Spinal cord (tissue), 10 donors: ENCODE measurements around the gene BBC3. TPM values are rescaled to one million over a fixed set of nuclear protein-coding genes. Genes with fewer than 3 reads are reported as not detected.
A peak's percentile ranks its signal among the peaks of the same experiment; 100 is the strongest.
"Not testable (repeated sequence)": the region's sequence is repeated elsewhere in the genome, so short reads cannot be mapped to it uniquely, and the experiment has no call there.

Experiments used
- DNase-seq, 6 donors: peaks; one replicate each; pipeline versions ENCODE4 v3.0.0 to v3.0.0-alpha.2; 2013 to 2015; ENCODE audit warnings: low spot score in 6 of 6, low read depth in 4 of 6
- H3K27ac ChIP-seq: one replicate; pipeline ENCODE4 v1.5.1; 2013; ENCODE audit warnings: low read depth, low read length, control low read depth
- H3K27me3 ChIP-seq: one replicate; pipeline ENCODE4 v1.6.1; 2013; ENCODE audit warnings: low read length; ENCODE audit not compliant: control insufficient read depth, insufficient read depth
- H3K36me3 ChIP-seq: one replicate; pipeline ENCODE4 v1.6.1; 2013; ENCODE audit warnings: low read length; ENCODE audit not compliant: control insufficient read depth, insufficient read depth
- H3K4me1 ChIP-seq: one replicate; pipeline ENCODE4 v1.6.1; 2013; ENCODE audit warnings: low read length; ENCODE audit not compliant: control insufficient read depth, insufficient read depth
- H3K4me3 ChIP-seq: one replicate; pipeline ENCODE4 v1.5.1; 2013; ENCODE audit warnings: low read depth, low read length, control low read depth
- H3K9me3 ChIP-seq: one replicate; pipeline ENCODE4 v1.6.1; 2013; ENCODE audit warnings: low read length; ENCODE audit not compliant: control insufficient read depth, insufficient read depth
- WGBS: methylation state at CpG from one replicate; pipeline ENCODE4 v1.1.5; 2013; ENCODE audit warnings: missing lambda C conversion rate; ENCODE audit not compliant: insufficient coverage; 5-methylcytosine and 5-hydroxymethylcytosine counted together
- polyA plus RNA-seq, 2 donors: library from polyadenylated mRNA; unstranded; fragments of 120-200 nt; gene quantifications; one replicate each; pipeline ENCODE4 v1.2.1, GENCODE V29; 2013; ENCODE audit not compliant: insufficient read length in 2 of 2
- total RNA-seq, 2 donors: library from RNA; depleted of rRNA in 1 of 2; stranded (reverse); fragments of 120-200 nt in 1 of 2; fragments of >200 nt in 1 of 2; gene quantifications; one replicate each; pipeline versions ENCODE4 v1.2.3 to v1.2.4, GENCODE V29; 2013 to 2014
- donor health status: healthy.

BBC3 gene
- total and polyA plus RNA-seq, 4 donors, result 2.8 to 15.2 (median 9.3) TPM

DNA sequence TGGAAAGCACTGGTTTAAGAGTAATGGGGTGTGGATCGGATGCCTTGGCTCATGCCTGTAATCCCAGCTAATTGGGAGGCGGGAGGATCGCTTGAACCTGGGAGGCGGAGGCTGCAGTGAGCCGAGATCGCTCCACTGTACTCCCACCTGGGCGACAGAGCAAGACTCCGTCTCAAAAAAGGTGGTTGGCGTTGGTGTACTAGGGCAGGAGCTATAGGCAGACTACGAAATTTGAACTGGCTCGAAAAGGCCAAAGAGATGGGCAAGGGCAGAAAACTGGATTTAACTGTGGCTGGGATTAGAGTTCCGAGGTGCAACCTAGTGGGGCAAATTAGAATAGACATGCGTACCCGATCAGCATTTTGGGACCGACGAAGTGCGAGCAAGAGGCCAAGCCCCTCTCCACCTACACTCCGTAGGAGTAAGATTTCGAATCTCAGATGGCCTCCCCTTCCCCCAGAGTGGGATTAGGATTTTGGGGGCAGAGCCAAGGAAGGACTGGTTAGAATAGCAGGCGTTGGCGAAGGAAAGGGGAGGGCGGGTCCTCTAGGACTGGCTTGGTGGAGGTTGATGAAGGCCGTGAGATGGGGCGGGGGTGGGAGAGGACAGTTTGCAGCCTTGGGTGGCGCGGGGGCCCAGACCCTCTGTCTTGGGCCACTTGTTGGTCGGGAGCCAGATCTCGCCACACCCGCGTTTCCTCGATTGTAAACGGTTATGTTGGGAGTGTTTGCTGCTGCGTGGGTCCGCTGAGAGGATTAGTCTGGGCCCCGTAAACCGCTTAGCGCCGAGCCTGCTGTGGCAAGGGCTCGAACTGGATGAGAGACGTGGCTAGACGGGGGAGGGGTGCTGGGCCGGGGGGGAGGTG is 41.7 kb upstream of the BBC3 start:
- 25% methylated on average over 35 of the region's 42 CpGs for WGBS
- no peak for DNase-seq

DNA sequence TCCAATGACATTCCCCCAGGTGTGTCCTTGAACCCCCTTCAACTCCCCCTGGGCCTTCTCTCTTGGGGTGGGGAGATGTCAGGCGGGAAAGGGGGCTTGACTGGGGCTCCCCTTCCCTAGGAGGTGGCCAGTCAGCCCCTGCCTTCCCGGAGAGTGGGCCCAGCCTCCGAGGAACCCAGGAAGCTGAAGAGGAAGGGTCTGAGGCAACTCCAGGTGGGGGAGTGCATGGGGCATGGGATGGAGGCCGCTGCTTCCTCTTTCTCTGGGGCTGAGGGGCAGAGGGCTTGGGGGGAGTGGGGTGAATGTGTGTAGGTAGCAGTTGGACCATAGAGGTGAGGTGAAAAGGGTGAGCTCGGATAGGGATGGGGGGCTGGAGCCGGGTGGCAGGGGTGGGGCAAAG is 41.0 kb upstream of the BBC3 start:
- no peaks in the 10 kb centered on the region for H3K27me3 ChIP-seq
- 69% methylated on average over 5 of the region's 6 CpGs for WGBS
- H3K4me3 ChIP-seq, result no peak overlapping the region
- peaks cover 37% of the 10 kb centered on the region for H3K4me1 ChIP-seq
- no peak overlapping the region for H3K27ac ChIP-seq
- DNase-seq, result no peak
- H3K36me3 ChIP-seq, result peaks cover 48% of the 10 kb centered on the region
- no peaks in the 10 kb centered on the region for H3K9me3 ChIP-seq

More for the DNA sequence above, 41.7 kb upstream of the BBC3 start:
- Histone ChIP-seq H3K4me1 (peaks cover 39% of the 10 kb centered on the region), H3K9me3 (no peaks in the 10 kb centered on the region), H3K27ac (peak overlapping the region; percentile 100), H3K36me3 (peaks cover 40% of the 10 kb centered on the region), H3K4me3 (peak overlapping the region; percentile 89), H3K27me3 (no peaks in the 10 kb centered on the region)

DNA sequence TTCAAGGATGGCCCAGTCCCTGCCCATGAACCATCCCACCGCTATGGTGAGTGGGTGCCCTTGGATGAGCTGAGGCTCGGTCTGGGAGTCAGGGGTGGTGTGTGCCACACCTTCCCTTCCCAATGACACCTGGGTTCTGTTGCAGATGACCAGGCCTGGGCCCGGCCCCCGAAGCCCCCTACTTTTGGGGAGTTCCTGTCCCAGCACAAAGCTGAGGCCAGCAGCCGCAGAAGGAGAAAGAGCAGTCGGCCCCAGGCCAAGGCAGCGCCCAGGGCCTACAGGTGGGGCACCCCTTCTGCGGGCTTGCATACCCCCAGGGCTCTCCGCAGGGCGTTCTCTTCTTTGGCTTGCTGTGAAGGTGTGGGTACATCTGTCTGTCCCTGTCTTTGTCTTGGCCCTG is 39.4 kb upstream of the BBC3 start:
- Histone ChIP-seq H3K4me1 (peaks cover 26% of the 10 kb centered on the region), H3K9me3 (no peaks in the 10 kb centered on the region), H3K36me3 (peaks cover 54% of the 10 kb centered on the region), H3K27me3 (no peaks in the 10 kb centered on the region), H3K4me3 (no peak overlapping the region), H3K27ac (no peak overlapping the region)
- WGBS, result 92% methylated on average over 9 of the region's 10 CpGs
- DNase-seq, result no peak

DNA sequence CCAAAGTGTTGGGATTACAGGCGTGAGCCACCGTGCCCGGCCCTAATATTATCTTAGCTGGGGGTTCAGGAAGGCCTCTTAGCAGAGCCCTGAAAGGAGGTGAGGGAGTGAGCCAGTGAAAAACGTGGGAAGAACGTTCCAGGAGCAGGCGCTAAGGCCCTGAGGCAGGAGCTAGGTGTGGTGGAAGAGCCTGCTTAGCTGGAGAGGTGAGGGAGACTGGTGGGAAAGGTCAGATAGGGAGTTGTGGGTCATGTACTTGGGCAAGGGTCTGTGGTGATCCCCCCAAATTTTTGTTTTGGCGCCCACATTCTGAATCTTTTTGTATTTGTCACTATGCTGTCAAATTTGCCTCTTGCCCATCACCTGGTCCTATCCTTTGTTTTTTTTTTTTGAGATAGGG is 38.6 kb upstream of the BBC3 start:
- 93% methylated on average over 6 of the region's 7 CpGs for WGBS
- Histone ChIP-seq H3K4me1 (peaks cover 22% of the 10 kb centered on the region), H3K4me3 (no peak overlapping the region), H3K27ac (no peak overlapping the region), H3K27me3 (no peaks in the 10 kb centered on the region), H3K9me3 (no peaks in the 10 kb centered on the region), H3K36me3 (peaks cover 61% of the 10 kb centered on the region)
- DNase-seq, result no peak

DNA sequence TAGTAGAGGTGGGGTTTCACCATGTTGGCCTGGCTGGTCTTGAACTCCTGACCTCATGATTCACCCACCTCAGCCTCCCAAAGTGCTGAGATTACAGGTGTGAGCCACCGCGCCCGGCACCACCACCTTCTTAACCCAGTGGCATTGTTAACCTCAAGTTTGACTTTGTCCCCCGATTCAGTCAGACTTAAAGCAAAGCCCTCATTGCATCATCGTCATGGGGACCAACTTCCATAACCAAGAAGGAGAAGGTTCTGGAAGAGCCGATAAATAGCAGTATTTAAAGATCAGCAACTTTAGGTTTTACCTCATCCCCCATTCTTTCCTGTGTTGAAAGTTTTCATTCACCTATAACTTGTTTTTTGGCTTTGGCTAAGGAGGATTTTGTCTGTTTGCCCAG is 37.0 kb upstream of the BBC3 start:
- no CpG with 5 or more reads among the region's 6 CpGs for WGBS
- Histone ChIP-seq H3K36me3 (peaks cover 72% of the 10 kb centered on the region), H3K27ac (no peak overlapping the region)

DNA sequence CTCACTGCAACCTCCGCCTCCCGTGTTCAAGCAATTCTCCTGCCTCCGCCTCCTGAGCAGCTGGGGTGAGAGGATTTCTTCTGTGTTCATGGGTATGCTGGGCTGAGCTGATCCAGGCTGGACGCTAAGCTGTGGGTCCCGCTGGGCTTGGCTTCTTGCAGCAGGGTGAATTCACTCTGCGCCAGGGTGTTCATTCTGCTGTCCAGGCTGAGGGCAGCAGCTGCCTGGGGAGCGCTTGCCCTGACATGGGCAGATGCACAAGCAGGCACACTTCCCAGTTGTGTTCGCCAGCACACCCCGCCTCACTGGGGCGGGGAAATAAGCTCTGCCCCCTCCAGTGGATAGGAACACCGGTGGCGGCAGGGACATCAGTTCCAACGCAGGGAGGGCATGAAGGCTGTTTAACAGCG is 36.4 kb upstream of the BBC3 start:
- Histone ChIP-seq H3K4me1 (peaks cover 6% of the 10 kb centered on the region), H3K27ac (no peak overlapping the region), H3K9me3 (no peaks in the 10 kb centered on the region), H3K36me3 (peaks cover 75% of the 10 kb centered on the region), H3K27me3 (no peaks in the 10 kb centered on the region), H3K4me3 (no peak overlapping the region)
- no peak for DNase-seq
- WGBS, result 73% methylated on average over 11 of the region's 14 CpGs

More for the DNA sequence above, 37.0 kb upstream of the BBC3 start:
- no peak for DNase-seq
- peaks cover 13% of the 10 kb centered on the region for H3K4me1 ChIP-seq
- no peaks in the 10 kb centered on the region for H3K9me3 ChIP-seq
- no peak overlapping the region for H3K4me3 ChIP-seq
- H3K27me3 ChIP-seq, result no peaks in the 10 kb centered on the region

DNA sequence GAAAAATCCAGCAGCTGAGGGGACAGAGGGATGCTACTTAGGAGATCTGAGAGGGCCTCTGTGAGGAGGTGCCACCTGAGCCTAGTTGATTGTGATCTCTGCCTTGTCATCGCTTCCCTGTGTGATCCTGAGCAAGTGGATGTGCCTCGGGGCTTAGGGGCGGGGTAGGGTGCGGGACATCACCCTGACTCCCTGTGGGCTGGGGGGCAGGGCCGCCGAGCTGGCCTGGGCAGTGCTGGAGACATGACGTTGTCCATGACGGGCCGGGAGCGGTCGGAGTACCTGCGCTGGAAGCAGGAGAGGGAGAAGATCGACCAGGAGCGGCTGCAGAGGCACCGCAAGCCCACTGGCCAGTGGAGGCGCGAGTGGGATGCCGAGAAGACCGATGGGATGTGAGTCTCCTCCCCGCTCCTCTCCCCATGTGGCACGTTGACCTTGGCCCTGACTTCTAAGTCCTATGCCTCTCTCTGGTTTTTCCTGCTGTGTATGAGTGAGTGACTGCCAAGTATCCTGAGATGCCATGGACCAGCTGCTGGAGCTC is 35.5 kb upstream of the BBC3 start:
- 95% methylated on average over 17 of the region's 21 CpGs for WGBS
- Histone ChIP-seq H3K27me3 (no peaks in the 10 kb centered on the region), H3K9me3 (no peaks in the 10 kb centered on the region), H3K36me3 (peaks cover 72% of the 10 kb centered on the region), H3K27ac (no peak overlapping the region), H3K4me3 (no peak overlapping the region), H3K4me1 (no peaks in the 10 kb centered on the region)
- peak in 1 of 6 donors; percentile 59 for DNase-seq

DNA sequence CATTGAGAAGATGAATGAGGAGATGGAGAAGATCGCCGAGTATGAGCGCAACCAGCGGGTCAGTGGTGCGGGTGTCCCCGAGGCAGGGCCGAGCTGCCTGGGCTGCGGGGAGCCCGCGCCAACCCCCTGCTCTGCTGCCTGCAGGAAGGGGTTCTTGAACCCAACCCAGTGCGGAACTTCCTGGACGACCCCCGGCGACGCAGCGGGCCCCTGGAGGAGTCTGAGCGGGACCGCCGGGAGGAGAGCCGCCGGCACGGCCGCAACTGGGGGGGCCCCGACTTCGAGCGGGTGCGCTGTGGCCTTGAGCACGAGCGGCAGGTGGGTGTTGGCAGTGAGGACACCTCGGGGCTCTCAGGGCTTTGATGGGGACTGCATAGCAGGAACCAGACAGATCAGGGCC is 33.6 kb upstream of the BBC3 start:
- 95% methylated on average over 29 of the region's 30 CpGs for WGBS
- Histone ChIP-seq H3K27ac (no peak overlapping the region), H3K27me3 (no peaks in the 10 kb centered on the region), H3K36me3 (peaks cover 71% of the 10 kb centered on the region), H3K9me3 (no peaks in the 10 kb centered on the region), H3K4me1 (no peaks in the 10 kb centered on the region), H3K4me3 (no peak overlapping the region)
- DNase-seq, result no peak

DNA sequence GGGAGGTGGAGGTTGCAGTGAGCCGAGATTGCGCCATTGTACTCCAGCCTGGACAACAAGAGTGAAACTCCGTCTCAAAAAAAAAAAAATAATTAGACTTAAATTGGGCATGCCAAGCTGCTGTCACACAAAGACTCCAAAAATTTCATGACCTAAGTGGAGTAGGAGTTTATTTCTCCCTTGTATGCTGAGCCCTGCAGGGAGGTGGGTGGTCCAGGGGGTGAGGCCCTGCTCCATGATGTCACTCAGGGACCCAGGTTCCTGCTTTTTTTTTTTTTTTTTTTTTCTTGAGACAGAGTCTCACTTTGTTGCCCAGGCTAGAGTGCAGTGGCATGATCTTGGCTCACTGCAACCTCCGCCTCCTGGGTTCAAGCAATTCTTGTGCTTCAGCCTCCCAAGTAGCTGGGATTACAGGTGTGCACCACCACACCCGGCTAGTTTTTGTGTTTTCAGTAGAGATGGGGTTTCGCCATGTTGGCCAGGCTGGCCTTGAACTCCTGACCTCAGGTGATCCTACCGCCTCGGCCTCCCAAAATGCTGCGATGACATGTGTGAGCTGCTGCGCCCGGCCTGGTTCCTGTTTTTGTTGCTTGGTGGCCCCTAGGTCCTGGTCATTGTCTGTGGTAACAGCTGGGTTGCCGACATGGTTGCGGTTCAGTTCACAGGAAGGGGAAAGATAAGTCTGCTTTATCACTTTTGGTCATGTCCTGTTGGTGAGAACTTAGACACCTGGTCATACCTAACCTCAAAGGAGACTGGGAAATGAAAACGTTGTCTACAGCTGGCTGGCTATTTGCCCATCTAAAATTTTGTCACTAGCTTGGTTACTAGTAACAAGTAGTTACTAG is 31.2 kb upstream of the BBC3 start:
- WGBS, result 95% methylated on average over 12 of the region's 14 CpGs
- not testable (repeated sequence) for H3K4me3 ChIP-seq, H3K9me3 ChIP-seq, H3K27ac ChIP-seq, H3K27me3 ChIP-seq, DNase-seq
- H3K4me1 ChIP-seq, result peaks cover 14% of the 10 kb centered on the region
- H3K36me3 ChIP-seq, result peaks cover 71% of the 10 kb centered on the region
